OCI-LY7 (cell line): ENCODE measurements around the gene EPB41L4B. TPM values are rescaled to one million over a fixed set of nuclear protein-coding genes. Genes with fewer than 3 reads are reported as not detected.

Experiments
- BruUV-seq: library from RNA; stranded (reverse); fragments of 400-500 nt; replicated peaks from 2 replicates; lab custom pipeline; 2021; lab: Mats Ljungman, UMichigan
- CTCF ChIA-PET: fragments of 300-600 bp; sonication (Branson Sonifier 250); formaldehyde crosslinking; loops from one replicate; lab custom pipeline; 2022; ENCODE audit warnings: antibody characterized with exemption; ENCODE audit not compliant: unreplicated experiment; lab: Charles Lee
- POLR2A ChIA-PET: fragments of 300-600 bp; sonication (Branson Sonifier 250); formaldehyde crosslinking; loops from one replicate; lab custom pipeline; 2022; ENCODE audit warnings: antibody characterized with exemption; lab: Charles Lee
- DNase-seq: peaks from one replicate; pipeline ENCODE4 v3.0.0-alpha.2; 2015; ENCODE audit warnings: low spot score
- H2AFZ ChIP-seq: fragments of 200-600 bp; sonication (generic), shearing (Covaris generic); 2 replicates; pipeline ENCODE4 v1.6.1; 2014; ENCODE audit warnings: mild to moderate bottlenecking, antibody characterized with exemption, low read length, moderate library complexity
- H3K27ac ChIP-seq: fragments of 200-600 bp; sonication (generic); 2 replicates; pipeline ENCODE4 v1.5.1; 2014; ENCODE audit warnings: mixed run types, low read depth, mild to moderate bottlenecking, moderate library complexity, low read length, inconsistent platforms; ENCODE audit not compliant: poor library complexity, severe bottlenecking
- H3K36me3 ChIP-seq: fragments of 200-600 bp; sonication (generic); 2 replicates; pipeline ENCODE4 v1.6.1; 2014; ENCODE audit warnings: mild to moderate bottlenecking, antibody characterized with exemption, low read length, moderate library complexity, mixed read lengths; ENCODE audit not compliant: insufficient read depth
- H3K4me1 ChIP-seq: fragments of 200-600 bp; sonication (generic); 2 replicates; pipeline ENCODE4 v1.5.1; 2014; ENCODE audit warnings: mild to moderate bottlenecking, low read length; ENCODE audit not compliant: insufficient read depth, poor library complexity, severe bottlenecking
- H3K4me2 ChIP-seq: fragments of 200-600 bp; sonication (generic); 2 replicates; pipeline ENCODE4 v1.6.1; 2014; ENCODE audit warnings: mild to moderate bottlenecking, low read length
- H3K4me3 ChIP-seq: fragments of 200-600 bp; sonication (generic); 2 replicates; pipeline ENCODE4 v1.5.1; 2014; ENCODE audit warnings: mild to moderate bottlenecking, low read depth, low read length; ENCODE audit not compliant: poor library complexity, severe bottlenecking
- H3K79me2 ChIP-seq: fragments of 200-600 bp; sonication (generic); 2 replicates; pipeline ENCODE4 v1.6.1; 2016; ENCODE audit warnings: low read depth, mild to moderate bottlenecking, low read length, moderate library complexity, mixed read lengths; ENCODE audit not compliant: insufficient read depth
- H3K9me2 ChIP-seq: fragments of 200-600 bp; sonication (generic); 2 replicates; pipeline ENCODE4 v1.6.1; 2016; ENCODE audit warnings: mild to moderate bottlenecking, low read length, mixed read lengths; ENCODE audit not compliant: insufficient read depth
- H3K9me3 ChIP-seq: fragments of 200-600 bp; sonication (generic); 2 replicates; pipeline ENCODE4 v1.6.1; 2014; ENCODE audit warnings: mild to moderate bottlenecking, mixed run types, low read length, mixed read lengths
- H4K20me1 ChIP-seq: fragments of 200-600 bp; sonication (generic); 2 replicates; pipeline ENCODE4 v1.6.1; 2014; ENCODE audit warnings: mild to moderate bottlenecking, antibody characterized with exemption, low read length, moderate library complexity, mixed read lengths; ENCODE audit not compliant: insufficient read depth
- EZH2phosphoT487 ChIP-seq: fragments of 200-600 bp; sonication (generic); IDR thresholded peaks from 2 replicates; pipeline ENCODE4 v1.6.1; 2018; ENCODE audit warnings: low read depth, borderline replicate concordance, mild to moderate bottlenecking, mixed run types, antibody characterized with exemption, low read length, moderate library complexity, mixed read lengths
- intact Hi-C: fragments of 100-400 bp; cut with micrococcal nuclease; formaldehyde crosslinking; loops from one replicate; pipeline ENCODE4 v1.10.0; 2022; ENCODE audit not compliant: unreplicated experiment
- total RNA-seq, 2 experiments: library from RNA; depleted of rRNA in 1 of 2; stranded (reverse); fragments of >200 nt in 1 of 2; shearing (Covaris generic) in 1 of 2; gene quantifications; 2 replicates each; pipeline ENCODE4 v1.2.3, GENCODE V29; 2014 to 2022
- TF ChIP-seq, protein P1 (sequence below): fragments of 200-600 bp; sonication (generic); conservative IDR thresholded peaks from 2 replicates; pipeline ENCODE4 v1.5.1; 2014; ENCODE audit warnings: mild to moderate bottlenecking, antibody characterized with exemption, low read length, moderate library complexity, mixed read lengths

Gene EPB41L4B
- total RNA-seq, 2 experiments from 2014 or later = 0.29 TPM; not detected in 1

DNA sequence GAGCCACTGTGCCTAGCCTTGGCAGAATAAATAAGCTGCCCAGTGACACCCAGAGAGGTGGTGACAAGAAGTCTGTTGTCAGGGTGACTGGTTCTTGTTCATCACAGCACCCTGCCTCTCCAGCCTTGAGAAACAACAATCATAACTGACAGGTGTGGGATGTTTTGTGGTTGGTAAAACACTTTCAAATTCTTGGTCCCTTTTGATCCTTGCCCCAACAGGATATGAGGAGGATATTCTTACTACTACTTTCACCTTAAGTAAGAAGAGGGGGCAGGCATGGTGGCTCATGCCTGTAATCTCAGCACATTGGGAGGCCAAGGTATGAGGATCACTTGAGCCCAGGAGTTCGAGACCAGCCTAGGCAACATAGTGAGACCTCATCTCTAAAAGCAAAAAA lies 139.6 kb downstream of the EPB41L4B start:
- H3K9me3 ChIP-seq = no peaks in the 10 kb centered on the region
- no peaks in the 10 kb centered on the region for H3K4me1 ChIP-seq
- no peaks in the 10 kb centered on the region for H4K20me1 ChIP-seq
- H3K4me2 ChIP-seq = no peak overlapping the region
- no peak overlapping the region for H2AFZ ChIP-seq
- no peak overlapping the region for H3K27ac ChIP-seq
- no TSS peak for BruUV-seq
- H3K36me3 ChIP-seq = no peaks in the 10 kb centered on the region
- intact Hi-C loops = no loop called here
- H3K79me2 ChIP-seq = no peaks in the 10 kb centered on the region
- TF ChIP-seq EZH2phosphoT487 = no peak
- TF ChIP-seq, protein P1, sequence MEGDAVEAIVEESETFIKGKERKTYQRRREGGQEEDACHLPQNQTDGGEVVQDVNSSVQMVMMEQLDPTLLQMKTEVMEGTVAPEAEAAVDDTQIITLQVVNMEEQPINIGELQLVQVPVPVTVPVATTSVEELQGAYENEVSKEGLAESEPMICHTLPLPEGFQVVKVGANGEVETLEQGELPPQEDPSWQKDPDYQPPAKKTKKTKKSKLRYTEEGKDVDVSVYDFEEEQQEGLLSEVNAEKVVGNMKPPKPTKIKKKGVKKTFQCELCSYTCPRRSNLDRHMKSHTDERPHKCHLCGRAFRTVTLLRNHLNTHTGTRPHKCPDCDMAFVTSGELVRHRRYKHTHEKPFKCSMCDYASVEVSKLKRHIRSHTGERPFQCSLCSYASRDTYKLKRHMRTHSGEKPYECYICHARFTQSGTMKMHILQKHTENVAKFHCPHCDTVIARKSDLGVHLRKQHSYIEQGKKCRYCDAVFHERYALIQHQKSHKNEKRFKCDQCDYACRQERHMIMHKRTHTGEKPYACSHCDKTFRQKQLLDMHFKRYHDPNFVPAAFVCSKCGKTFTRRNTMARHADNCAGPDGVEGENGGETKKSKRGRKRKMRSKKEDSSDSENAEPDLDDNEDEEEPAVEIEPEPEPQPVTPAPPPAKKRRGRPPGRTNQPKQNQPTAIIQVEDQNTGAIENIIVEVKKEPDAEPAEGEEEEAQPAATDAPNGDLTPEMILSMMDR = no peak
- H3K4me3 ChIP-seq = no peak overlapping the region
- no peaks in the 10 kb centered on the region for H3K9me2 ChIP-seq
- ChIA-PET POLR2A (interaction anchor here (0.6 kb wide), 1 partner anchor 125 kb away, joined by 3 read pairs; no protein-coding TSS in a partner anchor), CTCF (no interaction called here)
- DNase-seq = peak; percentile 3

- POLR2A ChIA-PET = interaction anchor here (0.5 to 0.6 kb wide), 2 partner anchors 12 to 18 kb away, joined by 3 to 4 read pairs; no protein-coding TSS in a partner anchor
- CTCF ChIA-PET = no interaction called here
- H3K79me2 ChIP-seq = no peaks in the 10 kb centered on the region
- H4K20me1 ChIP-seq = no peaks in the 10 kb centered on the region
- H3K4me1 ChIP-seq = no peaks in the 10 kb centered on the region
- TF ChIP-seq EZH2phosphoT487 = no peak
- TF ChIP-seq, protein P1 = no peak
- BruUV-seq = no TSS peak
- no peak overlapping the region for H2AFZ ChIP-seq
- H3K36me3 ChIP-seq = no peaks in the 10 kb centered on the region
- H3K27ac ChIP-seq = no peak overlapping the region
- no peaks in the 10 kb centered on the region for H3K9me3 ChIP-seq
- no peaks in the 10 kb centered on the region for H3K9me2 ChIP-seq
- intact Hi-C loops = no loop called here
- DNase-seq = no peak
- no peak overlapping the region for H3K4me2 ChIP-seq
- H3K4me3 ChIP-seq = no peak overlapping the region
Observed at GRCh38 chr9:109179801-109180523, 140.9 kb downstream of the EPB41L4B start.

- Histone ChIP-seq H3K79me2 (no peaks in the 10 kb centered on the region), H3K36me3 (no peaks in the 10 kb centered on the region), H3K4me1 (no peaks in the 10 kb centered on the region), H2AFZ (no peak overlapping the region), H4K20me1 (no peaks in the 10 kb centered on the region), H3K9me3 (no peaks in the 10 kb centered on the region), H3K9me2 (no peaks in the 10 kb centered on the region), H3K4me3 (no peak overlapping the region), H3K27ac (no peak overlapping the region), H3K4me2 (no peak overlapping the region)
- POLR2A ChIA-PET = no interaction called here
- no TSS peak for BruUV-seq
- no peak for DNase-seq
- CTCF ChIA-PET = no interaction called here
- intact Hi-C loops = no loop called here
- no peak for TF ChIP-seq EZH2phosphoT487
- TF ChIP-seq, protein P1 = no peak
Observed at GRCh38 chr9:109176963-109177362, 143.9 kb downstream of the EPB41L4B start.
